ENCODE data around the gene SMAD6.

DNA sequence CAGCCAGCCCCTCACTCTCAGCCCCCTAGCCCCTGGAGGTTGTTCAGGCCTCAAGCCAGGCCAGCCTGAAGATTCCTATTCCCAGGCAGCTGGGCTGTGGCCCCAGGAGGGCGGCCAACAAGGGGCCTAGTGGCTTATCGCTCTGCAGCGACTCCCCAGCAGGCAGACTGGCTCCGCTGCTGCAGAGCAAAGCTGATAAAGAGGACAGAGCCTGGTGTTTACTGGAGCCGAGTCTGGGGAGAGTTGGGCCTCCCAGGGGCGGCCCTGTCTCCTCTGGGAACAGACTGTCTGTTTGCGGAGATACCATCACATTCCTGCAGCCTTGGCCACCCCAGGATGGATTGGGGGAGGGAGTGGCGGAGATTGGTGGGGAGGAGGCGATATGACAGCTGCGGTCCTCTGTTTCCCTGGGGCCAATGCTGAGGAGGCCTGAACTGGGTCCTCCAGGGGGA is 22.4 kb upstream of the SMAD6 start:
- TF ChIP-seq POLR2A (IDR thresholded peaks at IDR 0.05), result no peak
- TF ChIP-seq, protein P1, sequence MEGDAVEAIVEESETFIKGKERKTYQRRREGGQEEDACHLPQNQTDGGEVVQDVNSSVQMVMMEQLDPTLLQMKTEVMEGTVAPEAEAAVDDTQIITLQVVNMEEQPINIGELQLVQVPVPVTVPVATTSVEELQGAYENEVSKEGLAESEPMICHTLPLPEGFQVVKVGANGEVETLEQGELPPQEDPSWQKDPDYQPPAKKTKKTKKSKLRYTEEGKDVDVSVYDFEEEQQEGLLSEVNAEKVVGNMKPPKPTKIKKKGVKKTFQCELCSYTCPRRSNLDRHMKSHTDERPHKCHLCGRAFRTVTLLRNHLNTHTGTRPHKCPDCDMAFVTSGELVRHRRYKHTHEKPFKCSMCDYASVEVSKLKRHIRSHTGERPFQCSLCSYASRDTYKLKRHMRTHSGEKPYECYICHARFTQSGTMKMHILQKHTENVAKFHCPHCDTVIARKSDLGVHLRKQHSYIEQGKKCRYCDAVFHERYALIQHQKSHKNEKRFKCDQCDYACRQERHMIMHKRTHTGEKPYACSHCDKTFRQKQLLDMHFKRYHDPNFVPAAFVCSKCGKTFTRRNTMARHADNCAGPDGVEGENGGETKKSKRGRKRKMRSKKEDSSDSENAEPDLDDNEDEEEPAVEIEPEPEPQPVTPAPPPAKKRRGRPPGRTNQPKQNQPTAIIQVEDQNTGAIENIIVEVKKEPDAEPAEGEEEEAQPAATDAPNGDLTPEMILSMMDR (IDR thresholded peaks at IDR 0.05), result no peak
